Epithelial cell of proximal tubule (primary cell): ENCODE data around the gene TOMM6. TPM values are rescaled to one million over a fixed set of nuclear protein-coding genes. Genes with fewer than 3 reads are reported as not detected.

ENCODE experiments used
- DNase-seq: peaks from one replicate; pipeline ENCODE4 v3.0.0-alpha.2; 2011; ENCODE audit warnings: low read depth
- H3K4me3 ChIP-seq: 2 replicates; pipeline ENCODE4 v1.5.1; 2011; ENCODE audit warnings: low read depth, mild to moderate bottlenecking, low read length
- CTCF ChIP-seq: conservative IDR thresholded peaks from 2 replicates; pipeline ENCODE4 v1.5.1; 2012; ENCODE audit warnings: low read depth, mild to moderate bottlenecking, low read length
- total RNA-seq: library from RNA; depleted of rRNA; stranded (reverse); fragments of >200 nt; gene quantifications from 2 replicates; pipeline ENCODE4 v1.2.3, GENCODE V29; 2015

The TOMM6 gene
- total RNA-seq, 1 donor from 2014 or later: 224 TPM

DNA sequence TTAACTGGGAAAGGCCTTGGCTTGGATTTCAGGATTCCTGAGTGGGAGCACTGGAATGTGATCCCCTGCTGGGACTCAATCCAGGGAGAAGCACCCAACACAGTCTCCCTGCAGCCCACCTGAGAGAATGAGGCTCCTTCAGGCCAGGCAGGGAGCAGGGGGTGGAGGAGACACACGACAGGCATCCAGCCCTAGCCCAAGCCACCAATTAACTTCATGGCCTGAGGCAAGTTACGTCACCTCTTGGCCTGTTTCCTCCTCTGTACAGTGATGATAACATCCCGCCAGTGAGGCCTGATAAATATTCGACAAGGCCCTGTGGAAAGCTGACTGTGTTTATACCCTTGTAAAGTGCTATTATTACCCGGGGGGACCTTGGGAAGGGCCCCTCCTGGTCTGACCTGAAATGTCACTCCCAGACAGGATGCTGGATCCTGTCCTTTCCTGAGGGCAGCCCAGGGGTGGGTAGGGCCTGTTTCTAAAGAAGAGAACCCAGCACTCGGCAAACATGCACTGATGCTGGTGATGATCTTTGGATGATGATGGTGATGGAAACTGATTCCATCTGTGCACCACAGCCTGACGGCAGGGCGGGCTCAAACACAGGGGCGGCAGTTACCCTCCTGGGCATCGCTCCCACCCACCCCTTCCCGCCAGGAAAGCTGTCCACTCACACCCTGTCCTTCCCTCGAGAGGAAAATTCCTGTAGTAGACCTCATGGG is 20.2 kb upstream of the TOMM6 start:
- no peak overlapping the region for H3K4me3 ChIP-seq
- no peak for DNase-seq
- TF ChIP-seq CTCF: no peak

- no peak for TF ChIP-seq CTCF
- no peak overlapping the region for H3K4me3 ChIP-seq
- DNase-seq: no peak
Observed at GRCh38 chr6:41768545-41769308, 18.8 kb upstream of the TOMM6 start.

DNA sequence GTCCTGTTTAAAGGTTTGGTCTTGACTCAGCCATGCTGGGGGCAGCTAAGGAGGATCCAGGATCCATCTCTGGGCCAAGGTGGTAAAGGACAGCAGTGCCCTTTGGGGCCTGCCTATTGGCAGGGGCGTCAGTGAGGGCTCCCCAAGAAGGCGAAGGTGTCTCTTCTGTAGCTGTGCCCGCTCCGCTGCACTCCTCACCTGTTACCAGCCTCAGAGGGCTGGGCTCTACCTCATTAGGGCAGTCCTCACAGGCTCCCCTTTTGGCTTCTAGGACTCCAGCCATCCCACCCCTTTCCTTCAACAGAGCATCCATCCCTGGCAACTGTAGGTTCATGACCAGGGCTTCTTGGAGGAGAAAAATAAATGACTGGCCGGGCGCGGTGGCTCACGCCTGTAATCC is 18.1 kb upstream of the TOMM6 start:
- no peak for TF ChIP-seq CTCF
- no peak overlapping the region for H3K4me3 ChIP-seq
- no peak for DNase-seq

GRCh38 chr6:41770381-41771057 is 17.0 kb upstream of the TOMM6 start:
- H3K4me3 ChIP-seq: no peak overlapping the region
- DNase-seq: no peak
- no peak for TF ChIP-seq CTCF

GRCh38 chr6:41771058-41771983 is 16.2 kb upstream of the TOMM6 start:
- H3K4me3 ChIP-seq: no peak overlapping the region
- no peak for DNase-seq
- no peak for TF ChIP-seq CTCF

GRCh38 chr6:41774841-41775240 is 12.7 kb upstream of the TOMM6 start:
- H3K4me3 ChIP-seq: no peak overlapping the region
- no peak for TF ChIP-seq CTCF
- no peak for DNase-seq
